Head of caudate nucleus (tissue), 42 donors: ENCODE results near the gene FCHSD2.

Experiments
- DNase-seq, 42 donors: peaks; one replicate each; pipeline versions ENCODE4 v3.0.0 to v3.0.0-alpha.2; 2020 to 2021; ENCODE audit warnings: mixed read lengths in 7 of 42
- intact Hi-C: fragments of 100-400 bp; cut with DNase I; formaldehyde crosslinking; loops from one replicate; pipeline ENCODE4 v1.15.0; 2022

The FCHSD2 gene

DNA sequence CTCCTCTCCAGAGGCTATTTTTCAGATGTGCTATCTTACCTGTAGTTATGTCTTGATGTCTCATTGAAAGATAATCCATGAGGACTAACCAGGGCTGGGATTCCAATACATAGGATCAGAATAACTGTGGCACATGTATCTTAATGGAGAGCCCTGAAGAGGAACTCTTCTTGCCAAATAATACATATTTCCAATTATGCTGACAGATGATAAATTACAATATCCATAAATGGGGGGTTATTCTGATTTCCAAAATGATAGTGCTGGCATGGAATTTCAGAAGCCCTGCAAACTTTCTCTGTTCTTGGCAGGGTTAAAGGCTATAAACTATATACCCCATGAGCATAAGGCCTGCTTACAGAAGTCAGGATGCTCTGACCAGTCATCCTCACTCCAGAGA lies 173.7 kb downstream of the FCHSD2 start:
- intact Hi-C loops: no loop called here
- no peak for DNase-seq

GRCh38 chr11:72965672-72966071 lies 176.4 kb downstream of the FCHSD2 start:
- intact Hi-C loops: no loop called here
- no peak for DNase-seq

DNA sequence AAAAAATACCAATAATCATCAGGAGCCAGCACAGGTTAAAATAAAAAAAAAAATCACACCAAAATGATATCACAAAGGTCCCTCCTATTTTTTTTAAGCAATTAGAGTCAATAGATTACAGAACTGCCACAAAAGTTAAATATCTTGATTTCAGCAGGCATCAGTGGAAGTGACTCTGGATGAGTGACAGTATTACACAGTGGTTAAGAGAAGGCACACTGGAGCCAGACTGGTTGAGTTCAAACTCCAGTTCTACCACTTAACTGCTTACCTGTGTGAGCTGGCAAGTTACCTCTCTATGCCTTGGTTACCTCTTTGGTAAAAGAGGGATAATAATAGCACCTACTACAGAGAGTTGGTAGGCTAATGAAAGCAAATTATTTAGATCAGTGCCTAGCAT lies 179.4 kb downstream of the FCHSD2 start:
- intact Hi-C loops: no loop called here
- DNase-seq: no peak

DNA sequence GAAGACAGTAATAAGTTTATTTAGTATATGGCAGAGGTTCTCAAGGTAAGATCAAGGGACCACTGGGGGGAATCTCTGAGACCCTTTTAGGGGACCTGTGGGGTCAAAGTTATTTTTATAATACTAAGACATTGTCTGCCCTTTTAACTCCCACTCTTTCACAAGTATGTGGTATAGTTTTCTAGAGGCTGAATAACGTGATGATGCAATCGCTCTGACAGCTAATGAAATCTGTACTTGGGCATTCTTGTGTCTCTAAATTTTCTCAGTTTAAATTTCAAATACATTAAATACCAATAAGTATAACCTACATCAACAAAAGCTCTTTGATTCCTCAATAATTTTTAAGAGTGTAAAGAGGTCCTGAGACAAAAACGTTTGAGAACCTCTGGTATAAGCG lies 180.0 kb downstream of the FCHSD2 start:
- intact Hi-C loops: no loop called here
- no peak for DNase-seq

- DNase-seq: no peak
- intact Hi-C loops: no loop called here
Observed at GRCh38 chr11:72959998-72960731, 182.0 kb downstream of the FCHSD2 start.

GRCh38 chr11:72958791-72959190 lies 183.3 kb downstream of the FCHSD2 start:
- intact Hi-C loops: no loop called here
- no peak for DNase-seq

- intact Hi-C loops: no loop called here
- DNase-seq: no peak
Observed at GRCh38 chr11:72955466-72955865, 186.7 kb downstream of the FCHSD2 start.

DNA sequence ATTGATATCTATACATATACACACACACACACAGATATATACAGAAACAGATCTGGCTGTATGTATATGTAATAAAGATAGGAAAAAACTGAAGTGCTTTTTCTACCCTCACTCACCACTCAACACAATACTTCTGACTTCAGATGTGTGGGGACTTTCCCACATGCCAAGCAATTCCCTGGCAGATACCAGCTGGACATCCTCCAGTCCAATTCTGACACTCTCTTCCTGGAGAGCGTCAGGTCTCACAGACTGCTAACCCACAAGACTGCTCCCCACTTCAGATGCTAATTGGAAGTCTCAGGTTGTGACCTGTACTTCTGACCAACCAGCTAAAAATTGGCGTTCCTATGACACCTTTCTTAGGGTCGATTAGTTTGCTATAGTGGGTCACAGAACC lies 187.3 kb downstream of the FCHSD2 start:
- no peak for DNase-seq
- intact Hi-C loops: no loop called here

- intact Hi-C loops: no loop called here
- no peak for DNase-seq
Observed at GRCh38 chr11:72953637-72954036, 188.5 kb downstream of the FCHSD2 start.

- intact Hi-C loops: no loop called here
- no peak for DNase-seq
Observed at GRCh38 chr11:72951888-72952287, 190.2 kb downstream of the FCHSD2 start.

- no peak for DNase-seq
- intact Hi-C loops: no loop called here
Observed at GRCh38 chr11:72951193-72951592, 190.9 kb downstream of the FCHSD2 start.

- no peak for DNase-seq
- intact Hi-C loops: no loop called here
Observed at GRCh38 chr11:72950685-72951084, 191.4 kb downstream of the FCHSD2 start.

DNA sequence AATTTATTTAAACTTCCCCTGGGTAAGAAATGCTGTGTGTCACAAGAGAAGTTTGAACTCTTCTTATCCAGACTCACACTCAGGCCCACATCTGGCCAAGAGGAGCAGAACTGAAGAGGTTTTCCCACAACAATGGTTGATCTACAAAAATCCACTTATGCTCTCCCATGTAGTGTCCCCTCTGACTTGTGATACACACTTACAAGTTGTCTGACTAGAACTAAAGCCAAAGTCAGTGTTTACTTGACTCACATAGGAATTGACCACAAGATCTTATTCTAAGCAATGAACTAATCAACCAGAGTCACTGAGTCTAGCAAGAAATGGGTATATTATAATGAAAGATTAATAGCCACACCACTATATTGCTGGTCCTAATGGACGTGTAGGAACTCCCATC lies 194.9 kb downstream of the FCHSD2 start:
- intact Hi-C loops: no loop called here
- no peak for DNase-seq

- intact Hi-C loops: no loop called here
- DNase-seq: no peak
Observed at GRCh38 chr11:72943664-72944063, 198.5 kb downstream of the FCHSD2 start.

DNA sequence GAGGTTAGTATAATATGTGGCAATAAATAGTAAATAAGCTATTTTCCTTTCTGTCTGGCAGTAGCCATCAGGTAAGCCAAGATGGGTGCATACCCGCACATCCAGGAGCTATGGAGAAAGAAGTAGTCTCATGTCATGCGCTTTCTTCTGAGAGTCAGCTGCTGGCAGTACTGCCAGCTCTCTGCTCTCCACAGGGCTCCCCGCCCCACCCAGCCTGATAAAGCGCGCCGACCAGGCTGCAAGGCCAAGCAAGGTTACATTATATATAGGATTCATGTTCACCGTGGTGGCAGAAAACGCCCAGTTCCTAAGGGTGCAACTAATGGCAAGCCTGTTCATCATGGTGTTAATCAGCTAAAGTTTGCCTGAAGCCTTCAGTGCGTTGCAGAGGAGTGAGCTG lies 201.7 kb downstream of the FCHSD2 start:
- intact Hi-C loops: no loop called here
- DNase-seq: no peak

- DNase-seq: no peak
- intact Hi-C loops: no loop called here
Observed at GRCh38 chr11:72939031-72939430, 203.1 kb downstream of the FCHSD2 start.

- intact Hi-C loops: no loop called here
Observed at GRCh38 chr11:72937439-72937838, 204.7 kb downstream of the FCHSD2 start.

DNA sequence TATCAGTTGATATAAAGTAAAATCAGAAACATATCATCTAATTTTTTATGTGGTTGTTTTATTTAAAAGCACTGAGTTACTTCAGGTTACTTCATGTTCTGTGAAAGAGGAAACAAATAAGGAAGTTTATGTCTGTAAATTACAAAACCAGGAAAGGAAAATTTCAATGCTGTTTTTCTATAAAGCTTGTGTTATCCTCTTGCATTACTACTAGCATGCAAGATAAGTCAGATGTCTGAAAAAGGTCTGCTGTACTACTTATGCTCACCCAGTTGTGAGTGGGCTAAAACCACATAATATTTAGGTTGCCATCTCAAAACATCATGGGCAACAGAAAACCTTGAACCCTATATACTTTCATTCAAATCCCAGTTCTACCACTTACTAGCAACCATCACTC lies 206.4 kb downstream of the FCHSD2 start:
- intact Hi-C loops: no loop called here
- DNase-seq: no peak

More at GRCh38 chr11:72937439-72937838, 204.7 kb downstream of the FCHSD2 start:
- DNase-seq: no peak

GRCh38 chr11:72932132-72932570 lies 210.0 kb downstream of the FCHSD2 start:
- intact Hi-C loops: no loop called here
- DNase-seq: no peak

- intact Hi-C loops: no loop called here
- DNase-seq: no peak
Observed at GRCh38 chr11:72930008-72930407, 212.1 kb downstream of the FCHSD2 start.

GRCh38 chr11:72929256-72929655 lies 212.9 kb downstream of the FCHSD2 start:
- intact Hi-C loops: loop anchor here (10.0 kb wide), 1 partner anchor 216 kb away; the partner anchor contains the start of gene FCHSD2
- no peak for DNase-seq
